Stimulated activated memory B cell treated with anti-CD40 and anti-IgM and Interleukin-4, amounts not matched to agents 10 μg/mL and 1 μg/mL and 100 μg/mL, for 72 hours (primary cell): ENCODE data around the gene PDE6B.

ENCODE experiments used
- ATAC-seq: fragments of 150-1000 bp; cut with Tn5 transposase; 2 replicates; pipeline ENCODE4 v1.10.0; 2021
- H3K27ac Mint-ChIP-seq: one replicate; pipeline ENCODE4 v1.8.0; 2022; ENCODE audit warnings: mild to moderate bottlenecking, mixed read lengths
- H3K27me3 Mint-ChIP-seq: one replicate; pipeline ENCODE4 v1.8.0; 2022; ENCODE audit warnings: mixed read lengths
- H3K36me3 Mint-ChIP-seq: one replicate; pipeline ENCODE4 v1.8.0; 2022; ENCODE audit warnings: mixed read lengths
- H3K4me1 Mint-ChIP-seq: one replicate; pipeline ENCODE4 v1.8.0; 2022; ENCODE audit warnings: mixed read lengths
- H3K4me3 Mint-ChIP-seq: one replicate; pipeline ENCODE4 v1.8.0; 2022; ENCODE audit warnings: mild to moderate bottlenecking, moderate library complexity, mixed read lengths
- H3K9me3 Mint-ChIP-seq: one replicate; pipeline ENCODE4 v1.8.0; 2022; ENCODE audit warnings: mixed read lengths

The PDE6B gene

GRCh38 chr4:674172-675035 lies 49.0 kb downstream of the PDE6B start, which contains the start of the genes ATP5ME and MYL5:
Gene ATP5ME (minus strand): TSS chr4:674276. CDS start chr4:674247, 29 bp downstream.
Gene MYL5 (plus strand): TSS chr4:674542. CDS start chr4:678027, 3,485 bp downstream.
- peak; percentile 89 for ATAC-seq
- Mint-ChIP-seq H3K27ac (peak within 1 kb of the TSS; percentile 90), H3K4me3 (peak within 1 kb of the TSS; percentile 89), H3K27me3 (no peaks in the 10 kb centered on the region), H3K9me3 (no peaks in the 10 kb centered on the region), H3K36me3 (peaks cover 27% of the 10 kb centered on the region), H3K4me1 (peaks cover 46% of the 10 kb centered on the region)

- Mint-ChIP-seq H3K9me3 (no peaks in the 10 kb centered on the region), H3K27ac (peak overlapping the region; percentile 90), H3K4me1 (peaks cover 52% of the 10 kb centered on the region), H3K27me3 (no peaks in the 10 kb centered on the region), H3K4me3 (peak overlapping the region; percentile 89), H3K36me3 (peaks cover 27% of the 10 kb centered on the region)
- peak; percentile 3 for ATAC-seq
Measured at GRCh38 chr4:675036-675882, 49.9 kb downstream of the PDE6B start.

- Mint-ChIP-seq H3K36me3 (peaks cover 20% of the 10 kb centered on the region), H3K27me3 (no peaks in the 10 kb centered on the region), H3K27ac (peak overlapping the region; percentile 90), H3K4me1 (peaks cover 59% of the 10 kb centered on the region), H3K4me3 (peak overlapping the region; percentile 89), H3K9me3 (no peaks in the 10 kb centered on the region)
- peak; percentile 52 for ATAC-seq
Measured at GRCh38 chr4:675980-676870, 50.9 kb downstream of the PDE6B start.

- Mint-ChIP-seq H3K4me1 (peaks cover 59% of the 10 kb centered on the region), H3K4me3 (peak overlapping the region; percentile 44), H3K9me3 (no peaks in the 10 kb centered on the region), H3K36me3 (peaks cover 14% of the 10 kb centered on the region), H3K27me3 (no peaks in the 10 kb centered on the region), H3K27ac (peak overlapping the region; percentile 90)
- peak; percentile 2 for ATAC-seq
Measured at GRCh38 chr4:676871-677235, 51.5 kb downstream of the PDE6B start.

GRCh38 chr4:677431-678293 lies 52.3 kb downstream of the PDE6B start:
- peak overlapping the region; percentile 90 for H3K27ac Mint-ChIP-seq
- H3K36me3 Mint-ChIP-seq = peaks cover 8% of the 10 kb centered on the region
- no peak for ATAC-seq
- peaks cover 2% of the 10 kb centered on the region for H3K27me3 Mint-ChIP-seq
- peaks cover 63% of the 10 kb centered on the region for H3K4me1 Mint-ChIP-seq
- H3K4me3 Mint-ChIP-seq = no peak overlapping the region
- H3K9me3 Mint-ChIP-seq = no peaks in the 10 kb centered on the region

- Mint-ChIP-seq H3K27ac (peak overlapping the region; percentile 90), H3K36me3 (peaks cover 1% of the 10 kb centered on the region), H3K4me1 (peaks cover 63% of the 10 kb centered on the region), H3K4me3 (no peak overlapping the region), H3K27me3 (peaks cover 11% of the 10 kb centered on the region), H3K9me3 (no peaks in the 10 kb centered on the region)
- no peak for ATAC-seq
Measured at GRCh38 chr4:678331-679103, 53.1 kb downstream of the PDE6B start.

GRCh38 chr4:679104-679481 lies 53.7 kb downstream of the PDE6B start:
- Mint-ChIP-seq H3K4me1 (peaks cover 66% of the 10 kb centered on the region), H3K4me3 (no peak overlapping the region), H3K9me3 (no peaks in the 10 kb centered on the region), H3K27ac (no peak overlapping the region), H3K36me3 (no peaks in the 10 kb centered on the region), H3K27me3 (peaks cover 17% of the 10 kb centered on the region)
- no peak for ATAC-seq

- no peaks in the 10 kb centered on the region for H3K9me3 Mint-ChIP-seq
- no peak for ATAC-seq
- peak overlapping the region; percentile 25 for H3K4me3 Mint-ChIP-seq
- H3K36me3 Mint-ChIP-seq = no peaks in the 10 kb centered on the region
- H3K27me3 Mint-ChIP-seq = peaks cover 19% of the 10 kb centered on the region
- H3K4me1 Mint-ChIP-seq = peaks cover 68% of the 10 kb centered on the region
- H3K27ac Mint-ChIP-seq = no peak overlapping the region
Measured at GRCh38 chr4:679629-680028, 54.3 kb downstream of the PDE6B start.

GRCh38 chr4:680091-680490 lies 54.7 kb downstream of the PDE6B start:
- peak overlapping the region; percentile 74 for H3K4me3 Mint-ChIP-seq
- no peaks in the 10 kb centered on the region for H3K36me3 Mint-ChIP-seq
- peak overlapping the region; percentile 71 for H3K27ac Mint-ChIP-seq

GRCh38 chr4:680551-680927 lies 55.2 kb downstream of the PDE6B start:
- peak; percentile 1 for ATAC-seq
- no peaks in the 10 kb centered on the region for H3K36me3 Mint-ChIP-seq
- peak overlapping the region; percentile 71 for H3K27ac Mint-ChIP-seq
- peak overlapping the region; percentile 74 for H3K4me3 Mint-ChIP-seq
- peaks cover 27% of the 10 kb centered on the region for H3K27me3 Mint-ChIP-seq
- H3K4me1 Mint-ChIP-seq = peaks cover 61% of the 10 kb centered on the region
- no peaks in the 10 kb centered on the region for H3K9me3 Mint-ChIP-seq

More at GRCh38 chr4:680091-680490, 54.7 kb downstream of the PDE6B start:
- H3K4me1 Mint-ChIP-seq = peaks cover 66% of the 10 kb centered on the region
- peaks cover 23% of the 10 kb centered on the region for H3K27me3 Mint-ChIP-seq
- no peaks in the 10 kb centered on the region for H3K9me3 Mint-ChIP-seq
- no peak for ATAC-seq

- H3K27ac Mint-ChIP-seq = peak overlapping the region; percentile 71
- ATAC-seq = peak; percentile 56
- H3K36me3 Mint-ChIP-seq = no peaks in the 10 kb centered on the region
- peaks cover 56% of the 10 kb centered on the region for H3K4me1 Mint-ChIP-seq
- H3K27me3 Mint-ChIP-seq = peaks cover 30% of the 10 kb centered on the region
- no peaks in the 10 kb centered on the region for H3K9me3 Mint-ChIP-seq
- peak overlapping the region; percentile 74 for H3K4me3 Mint-ChIP-seq
Measured at GRCh38 chr4:680928-681645, 55.7 kb downstream of the PDE6B start.

GRCh38 chr4:681736-682451 lies 56.5 kb downstream of the PDE6B start:
- Mint-ChIP-seq H3K27me3 (peaks cover 30% of the 10 kb centered on the region), H3K36me3 (no peaks in the 10 kb centered on the region), H3K4me1 (peaks cover 48% of the 10 kb centered on the region), H3K9me3 (no peaks in the 10 kb centered on the region), H3K4me3 (peak overlapping the region; percentile 55), H3K27ac (no peak overlapping the region)
- ATAC-seq = peak; percentile 13
